COLO668 (cell line): ENCODE measurements around the gene XRCC1.
"Not testable (repeated sequence)": the region's sequence is repeated elsewhere in the genome, so short reads cannot be mapped to it uniquely, and the experiment has no call there.

Experiments
- DNase-seq: peaks from one replicate; lab custom pipeline; 2025; ENCODE audit not compliant: unreplicated experiment; lab: John Stamatoyannopoulos, UW

Gene XRCC1

DNA sequence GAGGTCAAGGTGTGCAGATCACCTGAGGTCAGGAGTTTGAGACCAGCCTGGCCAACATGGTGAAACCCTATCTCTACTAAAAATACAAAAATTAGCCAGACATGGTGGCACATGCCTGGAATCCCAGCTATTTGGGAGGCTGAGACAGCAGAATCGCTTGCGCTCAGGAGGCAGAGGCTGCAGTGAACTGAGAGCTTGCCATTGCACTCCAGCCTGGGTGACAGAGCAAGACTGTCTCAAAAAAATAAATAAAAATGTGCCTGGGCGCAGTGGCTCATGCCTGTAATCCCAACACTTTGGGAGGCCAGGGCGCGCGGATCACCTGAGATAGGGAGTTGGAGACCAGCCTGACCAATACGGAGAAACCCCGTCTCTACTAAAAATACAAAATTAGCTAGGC is 51.6 kb downstream of the XRCC1 start:
- DNase-seq, result not testable (repeated sequence)

DNA sequence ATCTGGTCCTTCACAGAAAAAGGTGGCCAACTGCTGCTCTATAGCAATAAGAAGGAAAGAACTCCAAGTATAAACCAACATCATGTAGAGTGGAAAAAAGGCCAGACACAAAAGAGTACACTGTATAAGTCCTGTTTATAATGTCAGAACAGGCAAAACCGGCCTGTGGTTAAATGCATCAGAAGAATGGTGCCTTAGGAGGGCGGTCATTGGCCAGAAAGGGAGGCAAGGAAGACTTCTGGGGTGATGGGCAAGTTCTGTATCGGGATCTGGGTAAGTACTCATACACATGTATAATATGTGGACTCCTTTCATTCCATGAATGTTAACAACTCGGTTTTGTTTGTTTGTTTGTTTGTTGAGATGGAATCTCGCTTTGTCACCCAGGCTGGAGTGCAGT is 52.4 kb downstream of the XRCC1 start:
- DNase-seq, result no peak

DNA sequence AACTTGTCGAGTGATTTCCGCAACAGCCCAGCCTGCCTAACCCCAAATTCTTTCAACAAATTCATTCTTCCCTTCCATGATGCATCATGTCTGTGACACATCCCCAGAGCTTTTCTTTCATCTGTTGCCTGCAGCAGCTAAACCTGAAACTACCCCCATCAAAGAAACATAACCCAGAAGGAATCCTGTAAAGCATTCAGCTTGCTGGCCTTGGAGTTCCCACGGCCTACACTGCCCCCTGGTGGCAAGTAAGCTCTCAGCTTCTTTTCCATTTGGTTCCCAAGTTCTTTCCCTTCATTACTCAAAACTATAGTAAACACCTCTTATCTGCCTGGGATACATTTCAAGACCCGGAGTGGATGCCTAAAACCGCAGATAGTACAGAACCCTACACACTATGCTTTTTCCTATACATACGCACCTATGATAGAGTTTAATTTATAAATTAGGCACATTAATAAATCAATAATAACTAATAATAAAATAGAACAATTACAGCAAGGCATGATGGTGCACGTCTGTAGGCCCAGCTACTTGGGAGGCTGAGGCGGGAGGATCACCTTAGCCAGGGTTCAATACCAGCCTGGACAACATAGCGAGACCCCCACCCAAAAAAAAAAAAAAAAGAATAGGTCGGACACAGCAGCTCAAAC is 55.8 kb downstream of the XRCC1 start:
- DNase-seq, result peak; percentile 80

DNA sequence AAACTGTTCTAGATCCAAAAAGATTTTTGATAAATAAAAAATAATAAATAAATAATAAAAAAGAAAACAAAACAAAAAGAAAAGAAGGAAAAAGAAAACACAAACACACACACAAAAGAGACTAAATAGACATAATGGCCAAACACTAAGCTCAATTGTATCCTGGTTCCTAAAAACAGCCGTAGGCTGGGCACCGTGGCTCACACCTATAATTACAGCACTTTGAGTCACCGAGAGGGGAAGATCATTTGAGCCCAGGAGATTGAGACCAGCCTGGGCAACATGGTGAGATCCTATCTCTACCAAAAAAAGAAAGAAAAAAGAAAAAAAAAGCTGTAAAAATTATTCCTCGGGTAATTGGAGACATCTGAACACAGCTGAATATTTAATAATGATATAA is 57.3 kb downstream of the XRCC1 start:
- DNase-seq, result no peak

DNA sequence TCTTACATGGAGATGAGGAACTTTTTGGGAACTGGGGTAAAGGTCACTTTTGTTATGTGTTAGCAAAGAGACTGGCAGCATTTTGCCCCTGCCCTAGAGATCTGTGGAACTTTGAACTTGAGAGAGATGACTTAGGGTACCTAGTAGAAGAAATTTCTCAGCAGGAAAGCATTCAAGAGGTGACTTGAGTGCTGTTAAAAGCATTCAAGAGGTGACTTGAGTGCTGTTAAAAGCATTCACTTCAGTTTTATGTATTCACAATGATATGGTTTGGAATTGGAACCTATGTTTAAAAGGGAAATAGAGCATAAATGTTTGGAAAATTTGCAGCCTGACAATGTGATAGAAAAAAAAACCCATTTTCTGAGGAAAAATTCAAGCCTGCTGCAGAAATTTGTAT is 62.9 kb downstream of the XRCC1 start:
- not testable (repeated sequence) for DNase-seq

DNA sequence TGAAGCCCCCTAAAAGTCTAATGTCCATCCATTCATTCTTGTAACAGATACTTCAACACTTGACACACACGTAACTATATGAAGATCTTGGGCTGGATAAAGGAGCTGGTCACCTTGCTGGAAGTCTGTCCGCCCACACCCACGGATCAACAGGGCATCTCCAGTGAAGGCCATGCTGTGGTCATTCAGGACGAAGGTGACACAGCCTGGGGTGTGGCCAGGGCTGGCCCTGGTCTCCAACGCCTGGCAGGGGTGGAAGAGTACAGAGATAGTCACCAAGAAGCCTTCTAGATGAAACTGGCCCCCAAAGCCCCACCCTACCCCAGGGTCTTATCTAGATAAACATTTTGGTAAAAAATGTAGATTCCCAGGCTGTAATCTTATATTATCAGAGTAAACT is 64.0 kb downstream of the XRCC1 start:
- DNase-seq, result no peak

DNA sequence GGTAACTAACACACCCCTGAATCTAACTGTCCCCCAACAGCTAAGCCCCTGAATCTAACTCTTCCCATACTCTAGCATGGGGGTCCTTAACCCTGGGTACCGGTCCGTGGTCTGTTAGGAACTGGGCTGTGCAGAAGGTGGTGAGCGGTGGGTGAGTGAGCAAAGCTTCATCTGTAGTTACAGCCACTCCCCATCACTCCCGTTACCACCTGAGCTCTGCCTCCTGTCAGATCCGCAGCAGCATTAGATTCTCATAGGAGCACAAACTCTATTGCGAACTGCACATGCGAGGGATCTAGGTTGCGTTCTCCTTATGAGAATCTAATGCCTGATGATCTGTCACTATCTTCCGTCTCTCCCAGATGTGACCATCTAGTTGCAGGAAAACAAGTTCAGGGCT is 64.6 kb downstream of the XRCC1 start:
- no peak for DNase-seq

DNA sequence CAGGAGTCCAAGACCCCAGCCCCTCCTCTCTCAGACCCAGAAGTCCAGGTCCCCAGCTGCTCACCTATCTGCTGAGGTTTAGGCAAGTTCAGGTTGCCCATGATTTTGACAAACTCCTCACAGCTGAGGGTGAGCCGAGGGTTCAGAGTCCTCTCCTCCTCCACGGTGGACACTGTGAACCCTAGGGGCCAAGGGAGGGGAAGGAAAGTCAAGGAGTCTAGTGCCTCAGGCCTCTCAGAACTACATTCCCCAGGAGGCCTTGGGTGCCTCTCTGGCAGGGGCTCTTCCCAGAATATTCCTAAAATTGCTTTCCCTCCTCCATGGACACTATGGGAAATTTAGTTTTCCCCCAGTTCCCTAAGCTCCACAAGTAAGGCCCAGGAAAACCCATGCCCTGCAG is 67.4 kb downstream of the XRCC1 start:
- no peak for DNase-seq

DNA sequence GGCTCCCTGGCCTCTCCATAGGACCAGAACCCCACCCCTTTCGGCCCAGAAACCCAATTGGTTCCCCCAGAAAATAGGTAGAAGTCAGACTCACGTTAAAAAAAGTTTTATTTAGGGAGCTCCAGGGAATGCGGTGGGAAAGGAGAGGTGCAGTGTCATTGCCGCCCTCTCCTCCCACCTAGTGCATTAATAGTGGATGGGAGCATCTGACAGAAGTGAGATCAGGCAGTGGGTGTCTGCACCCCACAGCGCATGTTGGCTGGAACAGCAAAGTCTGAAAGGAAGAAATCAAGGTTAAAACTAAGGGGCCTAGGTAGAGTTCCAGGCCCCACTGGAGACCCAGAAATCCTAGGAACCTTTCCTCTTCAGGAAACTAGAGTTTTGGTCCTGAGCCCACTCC is 68.7 kb downstream of the XRCC1 start:
- DNase-seq, result no peak

DNA sequence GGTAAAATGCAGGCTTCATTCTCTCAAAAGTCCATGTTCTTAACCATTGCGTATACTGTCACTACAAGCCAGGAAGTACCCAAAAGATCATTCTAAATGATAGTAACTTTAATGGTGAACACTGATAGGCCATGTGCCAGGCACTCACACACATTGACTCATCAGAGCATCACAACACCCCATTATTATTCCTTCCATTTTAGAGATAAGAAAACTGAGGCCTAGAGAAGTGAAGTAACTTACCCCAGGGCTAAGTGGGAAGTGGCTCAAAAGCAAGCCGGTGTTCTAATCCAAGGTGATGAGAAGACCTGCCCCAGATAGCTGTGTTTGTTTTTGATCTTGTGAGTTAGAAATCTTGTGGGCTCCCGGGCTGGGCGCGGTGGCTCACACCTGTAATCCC is 69.4 kb downstream of the XRCC1 start:
- no peak for DNase-seq

DNA sequence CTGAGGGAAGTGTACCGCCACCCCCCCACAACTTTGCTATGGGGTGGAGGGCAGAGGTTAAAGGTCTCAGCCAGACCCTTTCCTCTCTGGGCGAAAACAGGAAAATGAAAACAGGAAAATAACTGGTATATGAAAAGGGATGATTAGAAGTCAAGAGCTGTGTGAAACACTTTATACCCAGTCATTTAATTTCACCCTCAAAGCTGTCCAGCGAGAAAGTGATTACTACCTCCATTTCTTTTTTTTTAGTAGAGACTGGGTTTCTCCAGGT is 70.2 kb downstream of the XRCC1 start:
- no peak for DNase-seq

DNA sequence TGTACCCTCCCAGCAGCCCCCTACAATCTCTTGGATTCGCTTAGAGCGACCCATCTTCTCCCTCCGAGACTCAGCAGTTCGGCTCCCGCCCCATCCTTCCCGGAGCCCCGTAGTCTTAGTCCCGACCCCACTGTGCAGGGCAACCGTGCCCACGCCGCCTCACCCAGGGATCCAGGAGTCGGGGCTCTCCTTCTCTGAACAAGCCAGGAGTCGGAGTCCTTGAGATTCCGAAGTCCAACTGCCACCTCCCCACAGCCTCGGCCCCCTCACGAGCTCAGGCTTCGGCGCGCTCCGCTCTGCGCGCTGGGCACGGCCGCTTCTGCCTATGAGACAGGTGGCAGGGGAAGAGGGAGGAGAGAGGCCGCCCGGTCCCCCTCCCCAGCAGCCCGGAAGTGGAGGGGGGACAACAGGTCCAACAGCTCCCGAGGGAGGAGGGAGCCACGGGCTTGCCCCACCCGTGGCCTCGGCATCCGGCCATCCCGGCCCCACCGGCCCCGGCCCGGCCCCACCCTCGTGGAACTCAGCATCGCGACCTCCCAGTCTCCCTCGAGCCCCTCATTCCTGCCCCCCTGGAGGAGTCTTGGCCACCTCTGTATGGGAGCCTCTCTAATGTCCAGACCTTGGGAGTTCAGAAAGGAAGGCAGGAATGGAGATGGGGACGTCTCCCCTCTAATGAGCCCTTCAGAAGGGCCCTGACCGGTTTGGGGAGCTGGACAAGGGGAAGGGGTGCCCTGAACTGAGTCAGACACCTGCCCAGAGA is 70.7 kb downstream of the XRCC1 start, which contains the start of gene PHLDB3:
TSS of gene PHLDB3 (minus strand) at position 321 of the 760 bp plus-strand sequence. CDS start 628 bp downstream, outside the sequence.
- DNase-seq, result peak; percentile 29

DNA sequence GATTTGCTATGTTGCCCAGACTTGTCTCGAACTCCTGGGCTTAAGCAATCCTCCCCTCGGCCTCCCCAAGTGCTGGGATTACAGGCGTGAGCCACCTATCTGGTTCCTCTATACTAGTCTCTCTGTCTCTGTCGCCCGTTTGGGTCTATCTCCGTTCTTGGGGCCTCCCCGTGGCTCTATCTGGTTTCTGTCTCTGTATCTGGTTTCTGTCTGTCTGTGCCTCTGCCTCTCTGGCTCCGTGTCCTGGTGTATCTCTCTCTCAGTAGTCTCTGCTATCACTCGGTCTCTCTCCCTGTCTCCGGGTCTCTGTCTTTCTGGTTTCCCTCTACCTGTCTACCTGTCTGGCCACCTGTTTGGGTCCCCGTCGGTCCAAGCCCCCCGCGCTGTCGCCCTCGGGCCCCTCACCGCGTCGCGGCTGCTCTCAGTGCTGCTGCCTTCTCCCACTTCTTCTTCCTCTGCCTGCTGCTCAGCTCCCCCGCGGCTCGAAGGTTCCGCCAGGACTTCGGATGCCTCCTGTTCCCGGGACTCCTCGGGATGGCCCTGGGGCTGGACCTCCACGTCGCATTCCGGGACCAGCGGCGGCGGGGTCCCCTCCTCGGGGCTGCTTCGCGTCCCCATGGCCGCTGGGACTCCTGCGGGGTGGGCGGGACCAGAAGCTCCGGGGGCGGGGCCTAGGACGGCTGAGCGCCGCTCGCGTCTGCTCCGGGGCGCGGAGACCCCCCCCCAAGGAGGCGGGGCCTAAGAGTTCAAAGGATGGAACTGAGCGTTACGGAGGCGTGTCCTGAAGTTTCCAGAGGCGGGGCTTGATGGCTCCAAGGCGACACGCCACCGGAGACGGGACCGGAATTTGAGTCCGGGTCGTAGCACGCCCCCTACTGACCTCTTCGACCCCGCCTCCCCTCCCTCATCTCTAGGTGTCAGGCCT is 71.6 kb downstream of the XRCC1 start:
- peak; percentile 62 for DNase-seq

DNA sequence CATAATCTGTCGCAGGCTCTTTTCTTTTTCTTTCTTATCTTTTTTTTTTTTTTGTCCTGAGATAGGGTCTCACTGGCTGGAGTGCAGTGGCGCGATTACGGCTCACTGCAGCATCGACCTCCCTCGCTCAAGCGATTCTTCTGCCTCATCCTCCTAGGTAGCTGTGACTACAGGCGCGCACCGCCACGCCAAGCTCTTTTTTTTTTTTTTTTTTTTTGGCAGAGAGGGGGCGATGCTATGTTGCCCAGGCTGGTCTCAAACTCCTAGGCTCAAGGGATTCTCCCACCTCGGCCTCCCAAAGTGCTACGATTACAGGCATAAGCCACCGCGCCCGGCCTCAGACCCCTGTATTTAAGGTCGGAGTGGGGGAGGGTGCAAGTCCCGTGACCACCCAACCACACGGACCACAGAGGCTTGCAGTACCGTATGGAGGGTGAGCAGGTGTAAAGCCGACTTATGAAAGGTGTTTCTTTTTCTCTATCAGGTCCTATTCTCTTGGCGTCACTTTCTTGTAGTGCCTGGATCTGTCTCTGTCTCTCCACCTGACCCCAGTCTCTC is 72.8 kb downstream of the XRCC1 start:
- DNase-seq, result no peak

DNA sequence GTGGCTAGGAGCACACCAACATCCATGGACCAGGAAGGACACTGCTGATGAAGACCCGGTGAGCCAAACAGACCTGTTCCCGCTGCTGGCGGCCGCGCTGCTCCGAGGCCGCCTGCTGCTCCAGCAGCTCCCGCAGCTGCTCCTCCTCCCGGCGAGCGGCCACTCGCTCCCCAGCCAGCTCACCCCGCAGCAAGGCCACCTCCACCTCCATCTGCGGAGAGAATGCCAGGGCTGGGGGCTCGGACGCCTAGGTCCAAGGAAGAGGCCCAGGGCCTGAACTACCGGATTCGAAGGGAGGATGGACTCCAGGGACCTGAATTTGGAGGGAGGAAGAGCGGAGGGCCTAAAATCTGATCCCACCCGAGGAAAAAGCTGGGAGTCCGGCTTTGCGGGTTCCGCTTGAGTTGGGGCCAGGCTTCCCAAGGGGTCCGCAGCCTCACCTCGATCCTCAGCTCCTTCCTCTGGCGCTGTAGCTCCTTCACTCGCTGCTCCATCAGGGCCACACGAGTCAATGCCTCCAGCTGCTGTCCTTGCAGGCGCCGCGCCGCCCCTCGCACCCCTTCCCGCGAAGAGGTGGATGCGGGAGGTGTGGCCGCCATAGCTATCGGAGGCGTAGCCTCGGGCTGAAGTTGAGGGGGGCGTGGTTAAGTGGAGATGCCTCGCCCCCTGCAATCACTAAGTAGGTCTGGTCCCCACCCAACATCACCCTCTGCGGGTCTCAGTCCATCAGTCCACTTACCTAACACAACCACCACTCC is 73.5 kb downstream of the XRCC1 start:
- no peak for DNase-seq

DNA sequence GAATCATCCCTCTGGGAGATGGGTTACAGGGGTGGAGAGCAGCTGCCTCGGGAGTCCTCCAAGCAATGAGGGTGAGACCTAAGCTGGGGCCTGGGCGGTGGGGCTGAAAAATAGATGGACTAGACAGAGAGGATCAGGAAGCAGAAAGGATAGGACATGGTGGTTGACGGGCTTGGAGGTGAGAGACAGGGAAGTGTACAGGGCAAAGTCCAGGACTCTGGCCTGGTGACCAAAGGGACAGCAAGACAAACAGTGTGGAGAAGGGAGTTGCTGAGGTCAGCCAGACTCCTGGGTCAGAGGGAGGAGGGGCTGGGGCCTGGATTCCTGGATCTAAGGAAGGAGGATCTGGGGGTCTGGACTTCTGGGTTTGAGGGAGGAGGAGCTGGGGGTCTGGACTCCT is 76.3 kb downstream of the XRCC1 start:
- no peak for DNase-seq

DNA sequence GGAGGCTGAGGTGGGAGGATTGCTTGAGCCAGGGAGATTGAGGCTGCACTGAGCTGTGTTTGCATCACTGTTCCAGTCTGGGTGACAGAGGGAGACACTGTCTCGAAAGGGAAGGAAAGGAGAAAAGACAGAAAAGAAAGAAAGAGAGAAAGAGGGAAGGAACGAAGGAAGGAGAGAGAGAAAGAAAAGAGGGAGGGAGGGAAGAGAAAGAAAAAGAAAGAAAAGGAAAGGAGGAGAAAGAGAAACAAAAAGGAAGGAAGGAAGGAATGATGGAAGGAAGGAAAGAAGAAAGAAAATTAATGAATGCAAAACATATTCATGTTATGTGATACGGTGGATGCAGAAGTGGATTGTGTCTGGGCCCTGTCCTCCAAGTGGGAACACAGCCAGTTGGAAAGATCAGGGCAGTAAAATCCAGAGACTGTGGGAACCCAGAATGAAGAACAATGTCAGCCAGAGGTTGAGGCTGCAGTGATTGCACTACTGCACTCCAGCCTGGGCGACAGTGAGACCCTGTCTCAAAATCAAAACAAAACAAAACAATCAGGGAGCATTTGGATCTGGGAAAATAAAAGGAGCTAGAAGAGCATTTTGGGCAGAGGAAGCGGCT is 77.0 kb downstream of the XRCC1 start:
- no peak for DNase-seq

DNA sequence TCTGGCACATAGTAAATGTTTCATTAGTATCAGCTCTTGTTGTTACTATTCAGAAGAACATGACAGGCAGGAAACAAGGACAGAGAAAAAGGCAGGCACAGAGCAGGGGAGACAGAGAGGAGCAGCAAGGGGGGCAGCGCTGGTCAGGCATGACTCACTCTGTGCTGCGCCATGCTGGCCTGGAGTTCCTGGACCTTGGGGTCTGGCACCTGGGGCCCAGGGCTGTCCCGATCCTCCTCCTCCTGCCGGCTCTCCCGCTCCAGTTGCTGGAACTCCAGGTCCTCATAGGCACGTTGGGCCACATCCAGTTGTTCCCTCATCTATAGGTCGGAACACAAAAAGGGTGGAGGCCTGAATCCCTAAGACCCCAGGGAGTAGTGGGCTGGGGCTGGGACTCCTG is 78.4 kb downstream of the XRCC1 start:
- DNase-seq, result no peak

DNA sequence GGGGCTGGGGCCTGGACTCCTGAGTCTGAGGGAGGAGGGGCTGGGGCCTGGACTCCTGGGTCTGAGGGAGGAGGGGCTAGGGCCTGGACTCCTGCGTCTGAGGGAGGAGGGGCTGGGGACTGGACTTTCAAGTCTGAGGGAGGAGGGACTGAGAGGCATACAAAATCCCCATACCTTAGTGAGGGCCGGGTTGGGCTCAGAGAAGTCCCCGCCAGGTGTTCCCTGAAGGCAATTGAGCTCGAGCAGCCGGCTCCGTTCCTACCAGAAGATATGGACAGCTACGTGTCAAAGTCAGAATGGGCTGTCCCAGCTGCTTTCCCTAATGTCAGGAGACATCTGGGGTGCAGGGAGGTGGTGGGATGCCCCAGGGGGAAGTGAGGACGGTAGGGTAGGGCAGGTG is 80.2 kb downstream of the XRCC1 start:
- no peak for DNase-seq
